ENCODE results near the gene SPHK2.

SPHK2 gene

DNA sequence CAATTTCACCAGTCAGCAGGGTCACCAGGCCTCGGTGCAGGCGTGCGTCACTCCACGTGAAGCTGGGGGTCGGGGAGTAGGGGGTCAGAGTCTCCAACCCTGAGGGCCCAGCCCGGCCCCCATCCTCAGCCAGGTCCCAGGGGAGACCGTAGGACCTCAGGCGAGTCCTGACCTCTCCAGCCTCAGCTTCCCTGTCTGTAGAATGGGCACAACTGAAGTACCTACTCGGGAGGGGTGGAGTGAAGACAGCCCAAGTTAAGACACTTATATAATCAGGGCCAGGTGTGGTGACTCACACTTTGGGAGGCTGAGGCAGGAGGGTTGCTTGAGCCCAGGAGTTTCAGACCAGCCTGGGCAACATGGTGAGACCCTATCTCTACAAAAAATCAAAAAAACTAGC lies 15.5 kb upstream of the SPHK2 start:
- in situ Hi-C loops (cut with MboI; ENCODE audit: low sequenced_read_pairs), result no loop called here

DNA sequence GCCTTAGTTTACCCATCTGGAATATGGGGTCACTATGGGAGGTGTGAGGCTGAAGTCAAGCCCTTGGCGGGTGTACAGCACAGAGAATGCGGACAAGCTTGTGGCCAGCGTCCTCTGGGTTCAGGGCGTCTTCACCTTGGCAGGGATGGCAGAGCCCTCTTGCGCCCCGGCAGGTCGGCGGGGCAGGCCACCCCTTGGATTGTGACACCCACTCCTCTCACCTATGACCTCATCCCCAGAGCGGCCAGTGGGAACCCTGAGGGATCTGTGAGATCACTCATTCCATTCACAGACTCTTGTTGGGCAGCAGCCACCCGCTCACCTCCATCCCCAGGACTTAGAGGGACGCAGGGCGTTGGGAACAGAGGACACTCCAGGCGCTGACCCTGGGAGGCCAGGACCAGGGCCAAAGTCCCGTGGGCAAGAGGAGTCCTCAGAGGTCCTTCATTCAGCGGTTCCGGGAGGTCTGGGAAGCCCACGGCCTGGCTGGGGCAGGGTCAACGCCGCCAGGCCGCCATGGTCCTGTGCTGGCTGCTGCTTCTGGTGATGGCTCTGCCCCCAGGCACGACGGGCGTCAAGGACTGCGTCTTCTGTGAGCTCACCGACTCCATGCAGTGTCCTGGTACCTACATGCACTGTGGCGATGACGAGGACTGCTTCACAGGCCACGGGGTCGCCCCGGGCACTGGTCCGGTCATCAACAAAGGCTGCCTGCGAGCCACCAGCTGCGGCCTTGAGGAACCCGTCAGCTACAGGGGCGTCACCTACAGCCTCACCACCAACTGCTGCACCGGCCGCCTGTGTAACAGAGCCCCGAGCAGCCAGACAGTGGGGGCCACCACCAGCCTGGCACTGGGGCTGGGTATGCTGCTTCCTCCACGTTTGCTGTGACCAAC lies 12.6 kb upstream of the SPHK2 start, which contains the start of gene SPACA4:
TSS of gene SPACA4 (plus strand) at position 280 of the 896 bp plus-strand sequence. CDS start at position 517, 237 bp downstream.
- in situ Hi-C loops (cut with MboI; ENCODE audit: low sequenced_read_pairs), result no loop called here

DNA sequence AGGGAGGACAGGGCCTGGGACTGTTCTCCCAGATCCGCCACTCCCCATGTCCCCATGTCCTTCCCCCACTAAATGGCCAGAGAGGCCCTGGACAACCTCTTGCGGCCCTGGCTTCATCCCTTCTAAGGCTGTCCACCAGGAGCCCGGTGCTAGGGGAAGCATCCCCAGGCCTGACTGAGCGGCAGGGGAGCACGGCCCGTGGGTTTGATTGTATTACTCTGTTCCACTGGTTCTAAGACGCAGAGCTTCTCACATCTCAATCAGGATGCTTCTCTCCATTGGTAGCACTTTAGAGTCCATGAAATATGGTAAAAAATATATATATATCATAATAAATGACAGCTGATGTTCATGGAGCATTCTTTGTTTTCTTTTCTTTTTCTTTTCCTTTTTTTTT lies 11.9 kb upstream of the SPHK2 start:
- in situ Hi-C loops (cut with MboI; ENCODE audit: low sequenced_read_pairs), result no loop called here

DNA sequence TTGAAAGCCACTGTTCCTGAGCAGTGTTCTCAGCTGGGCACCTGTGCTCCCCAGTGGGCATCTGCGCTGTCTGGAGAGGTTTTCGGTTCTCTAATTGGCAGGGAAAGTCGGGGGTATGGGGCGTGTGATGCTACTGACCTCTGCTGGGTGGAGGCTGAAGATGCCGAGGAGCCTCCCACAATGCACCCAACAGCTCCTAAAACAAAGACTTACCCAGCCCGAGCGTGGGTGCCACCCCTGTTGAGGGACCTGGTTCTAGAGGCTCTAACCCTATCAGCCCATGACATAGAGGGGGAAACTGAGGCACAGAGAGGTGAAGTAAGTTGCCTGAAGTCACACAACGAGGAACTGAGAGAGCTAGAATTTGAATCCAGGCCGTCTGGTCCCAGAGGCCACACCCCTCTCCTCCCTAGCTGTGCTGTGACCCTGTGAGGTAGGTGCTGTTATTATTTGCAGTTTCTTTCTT lies 10.5 kb upstream of the SPHK2 start:
- in situ Hi-C loops (cut with MboI; ENCODE audit: low sequenced_read_pairs), result no loop called here

DNA sequence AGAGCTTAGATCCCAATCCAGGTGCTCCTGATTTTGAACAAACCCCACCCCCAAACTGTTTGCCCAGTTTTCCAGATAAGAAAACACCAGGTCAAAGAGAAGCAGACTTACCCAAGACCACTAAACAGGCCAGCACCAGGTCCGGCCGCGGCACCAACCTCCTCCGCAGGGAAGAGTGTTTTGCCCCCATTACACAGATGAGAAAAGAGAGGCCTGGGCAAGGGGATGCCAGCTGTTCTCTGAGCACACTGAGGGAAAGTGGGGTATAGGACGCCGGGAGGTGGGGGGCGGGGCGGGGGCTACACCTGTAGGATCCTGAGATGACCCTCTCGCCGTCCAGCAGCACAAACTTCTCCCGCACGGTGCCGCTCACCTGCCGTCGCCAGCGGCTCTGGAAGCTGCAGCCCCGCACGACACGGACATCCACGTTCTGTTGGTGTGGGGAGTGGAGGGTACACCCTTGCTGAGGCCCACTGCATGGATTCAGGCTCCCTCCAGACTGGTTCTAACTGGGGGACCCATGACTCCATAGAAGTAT lies 9.7 kb upstream of the SPHK2 start:
- in situ Hi-C loops (cut with MboI; ENCODE audit: low sequenced_read_pairs), result no loop called here

DNA sequence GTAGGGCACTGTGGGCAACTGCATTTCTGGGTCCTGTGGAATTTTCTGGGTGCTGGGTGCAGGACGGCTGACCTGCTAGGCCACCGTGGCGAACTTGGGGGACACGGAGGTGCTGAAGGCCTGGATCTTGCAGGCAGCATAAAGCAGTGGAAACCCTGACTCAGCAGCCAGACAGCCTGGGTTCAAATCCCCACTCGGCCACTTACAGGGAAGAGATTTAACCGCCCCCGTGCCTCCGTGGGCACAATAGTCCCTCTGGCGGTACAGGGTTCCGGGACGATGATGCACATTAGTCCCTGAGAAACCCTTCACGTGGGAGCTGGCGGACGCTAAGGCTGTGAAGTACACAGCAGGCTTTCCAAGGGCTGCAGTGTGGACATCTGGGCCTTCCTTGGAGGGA lies 7.4 kb upstream of the SPHK2 start:
- in situ Hi-C loops (cut with MboI; ENCODE audit: low sequenced_read_pairs), result no loop called here

DNA sequence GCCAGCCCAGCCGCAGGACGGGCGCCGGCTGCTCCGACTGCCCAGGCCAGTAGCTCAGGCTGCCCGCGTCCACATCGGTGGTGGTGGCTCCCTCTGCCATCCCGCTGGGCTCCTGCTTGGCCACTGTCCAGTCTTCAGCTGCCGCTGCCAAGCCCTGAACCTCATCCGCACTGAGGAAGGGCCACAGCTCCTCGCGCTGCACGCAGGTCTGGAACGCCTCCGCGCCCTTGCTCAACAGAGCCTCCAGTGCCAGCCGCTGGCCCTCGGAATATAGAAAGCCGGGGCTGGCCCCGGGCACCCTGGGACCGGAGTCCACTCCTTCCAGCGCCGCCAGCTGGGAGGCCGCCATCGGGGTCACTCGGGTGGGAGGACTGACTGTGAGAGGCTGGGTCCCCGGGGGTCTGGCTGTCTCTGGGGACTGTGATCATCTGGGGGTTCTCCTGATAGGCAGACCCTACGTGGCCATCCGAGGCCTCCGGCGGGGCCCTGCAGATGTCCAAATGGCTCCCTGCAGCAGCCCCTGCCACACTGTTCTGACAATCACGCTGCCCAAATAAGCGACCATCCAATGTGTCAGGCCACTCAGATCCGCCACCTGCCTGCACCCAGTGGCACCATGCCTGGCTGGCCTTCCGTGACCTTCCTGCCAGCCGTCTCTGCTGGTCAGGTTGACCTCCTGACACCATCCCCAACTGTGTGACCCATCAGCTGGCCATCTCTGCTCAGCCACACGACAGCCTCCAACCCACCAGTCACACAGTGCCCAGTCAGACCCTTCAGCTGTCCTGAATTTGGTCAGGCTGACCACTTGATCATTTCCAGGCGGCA lies 6.1 kb upstream of the SPHK2 start:
- in situ Hi-C loops (cut with MboI; ENCODE audit: low sequenced_read_pairs), result no loop called here

DNA sequence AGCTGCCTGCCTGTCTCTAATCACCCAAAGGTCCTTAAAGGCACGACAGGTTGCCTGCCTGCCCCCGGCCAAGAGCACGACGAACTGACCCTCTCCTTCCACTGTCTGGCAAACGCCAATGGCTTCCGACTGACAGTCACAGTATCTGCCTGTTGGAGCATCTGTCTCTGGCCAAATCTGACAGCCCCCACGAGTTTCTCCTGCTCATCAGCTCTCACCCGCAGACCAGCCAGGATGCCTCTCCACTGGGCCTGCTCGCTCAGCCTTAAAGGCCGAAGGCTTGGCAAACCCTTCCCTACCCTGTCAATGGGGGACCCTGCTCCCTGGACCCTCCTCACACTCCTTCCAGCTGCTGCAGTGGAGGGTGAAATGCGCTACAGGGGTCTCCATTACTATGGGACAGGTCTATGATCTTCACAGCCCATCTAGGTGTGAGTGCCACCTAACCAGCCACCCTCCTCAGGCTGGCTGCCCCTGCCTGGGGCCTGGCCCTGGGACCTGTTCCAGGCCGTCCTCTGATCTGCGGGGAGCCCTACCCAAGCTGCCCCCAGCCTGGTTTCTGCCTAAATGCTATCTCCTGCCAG lies 5.4 kb upstream of the SPHK2 start:
- in situ Hi-C loops (cut with MboI; ENCODE audit: low sequenced_read_pairs), result no loop called here

DNA sequence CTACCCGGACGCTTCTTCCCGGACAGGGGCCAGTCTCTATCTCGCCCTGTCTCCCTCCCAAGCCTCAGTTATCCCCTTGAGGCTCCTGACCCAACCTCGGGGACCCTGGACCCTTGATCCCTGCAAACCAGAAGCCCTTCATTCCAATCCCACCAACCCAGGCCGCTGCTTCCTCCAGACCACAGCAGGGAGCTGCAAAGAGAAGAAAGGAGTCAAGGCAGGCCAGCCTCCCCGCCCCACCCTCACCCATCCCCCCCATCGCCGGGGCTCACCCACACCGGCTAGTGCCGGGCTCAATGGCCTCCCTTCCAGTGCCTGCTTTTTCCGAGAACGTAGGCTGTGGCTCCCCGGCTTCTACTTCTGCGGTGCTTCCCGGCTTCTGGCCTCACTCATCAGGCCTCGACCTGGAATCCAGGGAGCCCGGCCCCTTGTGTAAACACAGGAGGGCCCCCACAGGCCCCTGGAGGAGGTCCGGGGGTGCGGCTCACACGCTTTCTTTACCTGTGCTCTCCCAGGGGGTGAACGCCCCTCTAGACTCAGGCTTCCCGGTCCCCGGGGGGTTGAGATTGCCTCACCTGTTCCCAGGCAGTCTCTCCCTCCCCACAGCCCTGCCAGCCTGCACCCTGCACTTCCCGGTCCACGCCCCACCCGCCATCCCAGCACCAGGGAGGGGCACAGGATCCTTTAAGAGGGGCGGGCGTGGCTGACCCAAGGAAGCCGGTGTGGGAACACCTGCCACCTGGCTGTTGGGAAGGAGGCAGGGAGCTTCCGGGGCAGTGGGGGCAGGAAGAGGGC lies 4.7 kb upstream of the SPHK2 start, which contains the start of gene FAM83E:
TSS of gene FAM83E (minus strand) at position 641 of the 795 bp plus-strand sequence. CDS start 1,704 bp downstream, outside the sequence.
- in situ Hi-C loops (cut with MboI; ENCODE audit: low sequenced_read_pairs), result no loop called here

DNA sequence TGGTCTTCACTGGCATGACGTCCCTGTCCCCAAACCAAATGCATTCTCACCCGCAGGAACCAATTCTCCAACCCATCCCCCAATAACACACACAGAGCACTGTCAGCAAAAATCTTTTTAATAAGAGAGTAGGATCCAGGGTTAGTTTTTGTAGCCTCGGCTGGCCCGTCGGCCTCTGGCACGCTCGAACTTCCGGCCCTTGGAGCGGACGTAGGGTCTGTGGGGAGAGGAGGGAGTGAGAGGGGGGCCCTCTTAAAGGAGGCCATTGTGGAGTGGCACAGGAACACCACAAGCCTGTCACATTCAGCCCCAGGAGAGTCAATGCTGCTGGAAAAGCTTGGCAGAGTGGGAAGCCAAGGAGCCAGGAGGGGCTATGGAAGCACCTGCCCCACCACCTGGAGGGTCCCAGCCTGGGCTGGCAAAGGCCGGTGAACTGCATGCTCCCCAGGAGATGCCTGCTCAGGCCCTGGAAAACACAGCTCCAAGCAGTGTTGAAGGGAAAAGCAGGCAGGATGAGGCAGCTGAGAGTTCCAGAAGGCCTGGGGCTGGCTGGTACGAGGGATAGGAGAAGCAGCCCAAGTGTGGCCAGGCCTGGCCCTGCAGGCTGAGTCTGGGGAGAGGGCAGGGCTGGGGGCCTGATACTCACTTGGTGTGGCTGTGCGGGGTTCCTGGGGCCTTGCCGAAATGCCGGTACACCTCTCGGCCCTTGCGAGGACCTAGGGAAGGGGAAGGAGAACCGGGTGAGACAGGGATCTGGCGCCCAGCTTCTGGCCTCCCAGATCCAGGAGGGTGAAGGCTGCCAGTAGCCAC lies 3.9 kb upstream of the SPHK2 start:
- in situ Hi-C loops (cut with MboI; ENCODE audit: low sequenced_read_pairs), result no loop called here

DNA sequence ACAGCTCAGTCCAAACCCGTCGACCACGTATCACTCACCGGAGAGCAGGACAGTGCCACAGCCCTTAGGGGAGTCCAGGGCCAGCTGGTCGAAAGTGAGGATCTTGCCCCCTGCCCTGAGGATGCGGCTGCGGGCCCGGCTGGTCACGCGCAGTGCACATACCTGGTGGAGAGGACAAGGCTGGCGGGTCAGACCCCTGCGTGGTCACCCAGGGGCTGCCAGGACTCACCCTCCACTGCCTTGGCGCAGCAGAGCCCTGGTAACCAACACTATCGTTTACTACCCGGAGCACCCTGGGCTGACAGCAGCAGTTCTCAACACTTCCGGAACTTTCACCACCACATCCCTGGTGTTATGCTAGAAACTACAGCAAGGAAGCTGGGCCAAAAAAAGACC lies 3.3 kb upstream of the SPHK2 start:
- in situ Hi-C loops (cut with MboI; ENCODE audit: low sequenced_read_pairs), result no loop called here

DNA sequence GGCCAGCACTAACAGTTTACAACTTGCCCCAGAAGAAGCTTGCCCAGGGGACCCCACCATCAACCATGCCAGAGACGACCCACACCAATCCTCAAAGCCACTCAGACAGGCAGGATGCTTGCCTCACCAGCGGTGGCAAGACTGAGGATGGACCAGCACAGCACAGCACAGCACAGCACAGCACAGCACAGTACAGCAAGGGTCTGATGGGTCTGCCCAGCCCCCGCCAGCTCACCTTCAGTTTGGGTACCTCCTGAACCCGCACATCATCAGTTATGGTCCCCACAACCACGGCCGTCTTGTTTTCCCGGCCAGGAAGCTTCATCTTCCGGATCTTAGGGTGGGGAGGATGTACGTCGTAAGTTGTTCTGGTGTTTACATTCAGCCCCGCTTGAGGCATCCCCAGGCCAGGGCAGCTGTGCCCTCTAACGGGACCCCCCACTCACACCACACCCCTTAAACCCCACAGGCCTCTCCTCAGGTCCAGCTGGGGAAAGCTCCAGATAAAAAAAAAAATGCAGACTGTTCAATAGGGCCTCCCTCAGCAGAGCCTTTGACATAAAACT lies 2.7 kb upstream of the SPHK2 start:
- in situ Hi-C loops (cut with MboI; ENCODE audit: low sequenced_read_pairs), result no loop called here

DNA sequence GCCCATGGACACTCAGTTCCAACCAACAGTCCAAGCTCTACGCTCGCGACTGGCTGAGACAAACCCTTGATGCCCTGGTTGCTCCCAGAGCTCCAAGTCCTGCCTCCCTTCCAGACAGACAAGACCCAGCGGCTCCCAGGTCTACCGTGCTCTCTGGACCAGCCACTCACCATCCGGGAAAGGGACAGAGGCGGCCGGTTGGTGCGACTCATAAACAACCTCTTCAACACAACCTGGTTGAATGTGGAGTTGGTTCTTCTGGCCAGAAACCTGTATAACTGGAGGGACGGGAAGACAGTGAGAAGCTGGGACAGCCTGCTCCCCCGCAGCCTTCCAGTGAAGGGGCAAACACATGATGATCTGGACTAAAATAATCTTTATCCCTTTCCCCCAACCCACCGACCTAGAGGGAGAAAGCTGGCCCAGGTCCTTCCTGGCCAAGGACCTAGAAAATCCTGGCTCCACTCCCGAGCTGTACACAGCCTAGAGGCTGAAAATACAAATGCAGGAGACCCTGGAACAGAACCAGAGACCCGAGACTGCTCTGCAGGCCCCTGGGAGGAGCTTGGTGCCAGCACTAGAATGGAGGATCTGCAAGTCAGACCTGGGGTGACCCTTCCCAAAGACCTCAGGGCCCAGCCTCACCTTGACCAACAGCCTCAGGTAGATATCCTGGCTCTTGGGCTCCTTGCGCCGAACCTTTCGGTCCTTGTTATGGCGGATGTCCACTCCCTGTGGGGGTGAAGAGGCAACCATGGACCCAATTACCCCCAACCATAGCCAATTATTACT lies 2.0 kb upstream of the SPHK2 start:
- in situ Hi-C loops (cut with MboI; ENCODE audit: low sequenced_read_pairs), result no loop called here

DNA sequence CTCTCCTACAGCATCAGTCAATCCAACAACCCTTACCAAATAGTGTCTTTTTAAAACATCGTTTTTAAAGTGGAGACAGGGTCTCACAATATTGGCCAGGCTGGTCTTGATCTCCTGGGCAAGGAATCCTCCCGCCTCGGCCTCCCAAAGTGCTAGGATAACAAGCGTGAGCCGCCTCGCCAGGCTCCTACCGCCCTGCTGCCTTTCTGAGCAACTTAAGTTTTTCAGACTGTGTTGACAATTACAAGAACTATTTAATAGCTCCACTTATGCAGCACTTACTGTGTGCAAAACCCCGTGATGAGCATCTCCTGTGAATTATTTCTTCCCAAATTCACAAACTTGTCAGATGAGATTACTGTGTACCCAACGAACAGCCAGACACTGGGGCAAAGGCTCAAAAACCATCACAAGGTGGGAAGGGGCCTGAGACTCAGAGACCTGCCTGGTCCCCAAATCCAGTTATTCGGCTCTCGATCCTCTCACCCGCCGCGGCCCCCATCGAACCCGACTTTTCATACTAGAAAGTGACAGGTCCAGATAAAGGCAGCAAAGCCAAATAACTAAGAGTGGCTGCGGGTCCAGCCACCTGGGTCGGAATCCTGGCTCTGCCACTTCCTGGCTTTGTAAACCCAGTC lies 909 bp upstream of the SPHK2 start:
- in situ Hi-C loops (cut with MboI; ENCODE audit: low sequenced_read_pairs), result no loop called here

DNA sequence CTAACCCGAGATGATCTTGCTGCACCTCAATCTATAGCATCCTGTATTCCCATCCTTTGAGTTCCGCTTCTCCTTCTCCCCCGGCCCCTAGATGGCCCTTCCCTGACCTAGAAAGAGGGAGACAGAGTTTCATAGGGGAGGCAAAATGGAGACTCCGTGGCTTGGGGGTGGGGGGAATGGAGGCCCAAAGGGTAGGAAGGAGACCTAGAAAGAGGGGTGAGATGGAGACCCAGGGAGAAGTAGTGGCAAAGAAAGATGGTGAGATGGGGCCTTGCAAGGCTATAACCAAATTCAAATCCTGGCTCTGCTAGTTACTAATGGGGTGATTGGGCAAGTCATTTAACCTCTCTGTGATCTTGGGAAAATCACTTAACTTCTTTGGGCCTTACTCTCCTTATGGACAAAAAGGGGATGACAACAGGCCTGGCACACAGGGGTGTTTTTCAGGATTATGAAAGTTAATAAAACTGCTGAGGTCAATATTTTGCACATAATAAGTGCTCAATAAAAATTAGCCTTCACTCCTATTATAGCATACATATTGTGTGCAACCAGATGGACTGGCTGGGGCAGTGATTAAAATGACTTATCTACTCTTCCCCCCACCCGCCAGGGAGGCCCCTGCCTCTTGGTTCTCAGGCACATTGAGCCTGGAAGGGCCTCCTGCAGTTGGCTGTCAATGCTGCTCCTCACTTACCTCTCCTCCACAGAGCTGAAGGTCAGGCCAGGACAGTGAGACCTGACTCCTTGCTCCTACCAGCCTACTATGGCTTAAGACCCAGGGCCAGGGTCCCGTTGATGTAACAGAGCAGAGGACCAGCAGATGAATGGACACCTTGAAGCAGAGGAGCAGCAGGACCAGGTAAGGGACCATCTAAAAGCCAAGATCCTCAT lies 633 bp downstream of the SPHK2 start:
- in situ Hi-C loops (cut with MboI; ENCODE audit: low sequenced_read_pairs), result no loop called here

DNA sequence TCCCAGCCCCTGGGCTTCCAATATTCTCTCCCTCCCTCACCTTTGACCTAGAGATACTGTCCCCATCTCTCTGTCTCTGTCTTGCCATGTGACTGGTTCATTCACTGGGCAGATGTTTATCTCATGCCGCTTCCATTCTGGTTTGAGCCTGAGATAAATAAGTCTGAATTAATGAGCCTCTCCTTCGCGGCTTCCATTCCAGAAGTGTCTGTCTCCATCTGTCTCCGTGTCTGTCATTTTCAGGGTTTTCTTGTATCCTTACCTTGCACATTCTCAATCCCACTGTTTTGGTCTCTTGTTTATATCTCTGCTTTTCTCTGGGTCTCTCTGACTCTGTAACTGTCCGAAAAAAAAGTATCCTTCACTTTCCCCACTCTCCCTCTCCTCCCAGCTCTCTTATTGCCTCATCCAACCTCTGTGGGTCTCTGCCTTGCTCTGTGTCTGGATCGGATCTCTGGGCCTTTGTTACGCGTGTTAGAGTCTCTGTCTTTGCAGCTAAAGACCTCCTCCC lies 4.3 kb downstream of the SPHK2 start:
- in situ Hi-C loops (cut with MboI; ENCODE audit: low sequenced_read_pairs), result no loop called here
